ENCODE data around the gene PFDN5.

- TF ChIP-seq CTCF (conservative IDR thresholded peaks at IDR 0.05; ENCODE audit: low read depth in 2 of 2) (no peak), EZH2phosphoT487 (IDR thresholded peaks at IDR 0.05; ENCODE audit: unreplicated experiment) (no peak), CREB1 (CRISPR knock-in tag; IDR thresholded peaks at IDR 0.05; ENCODE audit: low read depth) (no peak)
Measured at GRCh38 chr12:53265783-53266182, 29.6 kb upstream of the PFDN5 start.

Data from GM23338 (cell line).